IMR-90 (cell line): ENCODE measurements around the gene PES1. TPM values are rescaled to one million over a fixed set of nuclear protein-coding genes. Genes with fewer than 3 reads are reported as not detected.

Experiments used
- ATAC-seq: fragments of 200-7000 bp; cut with Tn5 transposase; 2 replicates; pipeline ENCODE4 v1.9.1; 2020; ENCODE audit warnings: low read depth, mild to moderate bottlenecking, moderate library complexity
- BruUV-seq: library from RNA; stranded (reverse); fragments of 400-500 nt; replicated peaks from 2 replicates; lab custom pipeline; 2021; lab: Mats Ljungman, UMichigan
- CTCF ChIA-PET: fragments of 300-600 bp; formaldehyde crosslinking; extraction: SDS; loops from one replicate; lab custom pipeline; 2021; ENCODE audit warnings: antibody characterized with exemption; lab: Yijun Ruan, JAX
- POLR2A ChIA-PET: fragments of 300-600 bp; sonication (Branson Sonifier 250); formaldehyde crosslinking; loops from one replicate; lab custom pipeline; 2022; ENCODE audit warnings: antibody characterized with exemption; ENCODE audit not compliant: unreplicated experiment; lab: Charles Lee
- DNase-seq: peaks from one replicate; pipeline ENCODE4 v3.0.0; 2013
- H2AFZ ChIP-seq: replicated peaks from 2 replicates; pipeline ENCODE3; 2013; ENCODE audit warnings: low read length, mild to moderate bottlenecking; ENCODE audit not compliant: poor library complexity
- H2AK5ac ChIP-seq: 2 replicates; pipeline ENCODE4 v1.6.1; 2013; ENCODE audit warnings: low read depth, low read length, inconsistent platforms
- H2AK9ac ChIP-seq: replicated peaks from 2 replicates; pipeline ENCODE3; 2013; ENCODE audit warnings: mild to moderate bottlenecking, low read depth, low read length, moderate library complexity; ENCODE audit not compliant: poor library complexity
- H2BK120ac ChIP-seq: 2 replicates; pipeline ENCODE4 v1.6.1; 2013; ENCODE audit warnings: low read depth, low read length, inconsistent platforms
- H2BK15ac ChIP-seq: 3 replicates; pipeline ENCODE4 v1.6.1; 2013; ENCODE audit warnings: low read depth, low read length, inconsistent platforms
- H2BK20ac ChIP-seq: 2 replicates; pipeline ENCODE4 v1.6.1; 2013; ENCODE audit warnings: low read depth, mild to moderate bottlenecking, inconsistent platforms, low read length, moderate library complexity
- H2BK5ac ChIP-seq: 2 replicates; pipeline ENCODE4 v1.6.1; 2013; ENCODE audit warnings: mild to moderate bottlenecking, low read depth, low read length, inconsistent platforms; ENCODE audit not compliant: poor library complexity, severe bottlenecking
- H3K14ac ChIP-seq: replicated peaks from 2 replicates; pipeline ENCODE4 v1.6.1; 2013; ENCODE audit warnings: low read depth, low read length, inconsistent platforms
- H3K18ac ChIP-seq: 2 replicates; pipeline ENCODE4 v1.6.1; 2013; ENCODE audit warnings: low read depth, low read length, control low read depth
- H3K23ac ChIP-seq: 2 replicates; pipeline ENCODE4 v1.6.1; 2013; ENCODE audit warnings: low read depth, low read length, inconsistent platforms
- H3K27ac ChIP-seq: 2 replicates; pipeline ENCODE4 v1.5.1; 2013; ENCODE audit warnings: mild to moderate bottlenecking, control low read depth, low read length; ENCODE audit not compliant: insufficient read depth
- H3K27me3 ChIP-seq: 2 replicates; pipeline ENCODE4 v1.6.1; 2013; ENCODE audit warnings: low read length; ENCODE audit not compliant: control insufficient read depth, insufficient read depth
- H3K36me3 ChIP-seq: 2 replicates; pipeline ENCODE4 v1.6.1; 2013; ENCODE audit warnings: low read length, mixed read lengths; ENCODE audit not compliant: control insufficient read depth, insufficient read depth
- H3K4ac ChIP-seq: 2 replicates; pipeline ENCODE4 v1.6.1; 2013; ENCODE audit warnings: low read depth, low read length, inconsistent platforms
- H3K4me1 ChIP-seq: 2 replicates; pipeline ENCODE4 v1.6.1; 2013; ENCODE audit warnings: low read length, mixed read lengths; ENCODE audit not compliant: control insufficient read depth, insufficient read depth
- H3K4me2 ChIP-seq: 2 replicates; pipeline ENCODE4 v1.6.1; 2013; ENCODE audit warnings: low read depth, mild to moderate bottlenecking, control low read depth, low read length, moderate library complexity
- H3K4me3 ChIP-seq: 2 replicates; pipeline ENCODE4 v1.5.1; 2013; ENCODE audit warnings: low read depth, mild to moderate bottlenecking, control low read depth, low read length, moderate library complexity; ENCODE audit not compliant: insufficient read depth
- H3K56ac ChIP-seq: 2 replicates; pipeline ENCODE4 v1.6.1; 2013; ENCODE audit warnings: low read length, inconsistent platforms; ENCODE audit not compliant: insufficient read depth; ENCODE audit errors: extremely low read depth
- H3K79me1 ChIP-seq, 2 experiments: 2 replicates each; pipeline ENCODE4 v1.6.1; 2013; ENCODE audit warnings: low read length in 2 of 2, inconsistent platforms in 1 of 2, low read depth in 1 of 2
- H3K9ac ChIP-seq: 2 replicates; pipeline ENCODE4 v1.6.1; 2013; ENCODE audit warnings: low read depth, low read length, control low read depth
- H3K9me1 ChIP-seq: 2 replicates; pipeline ENCODE4 v1.6.1; 2013; ENCODE audit warnings: low read length, inconsistent platforms; ENCODE audit not compliant: insufficient read depth
- H3K9me3 ChIP-seq: 2 replicates; pipeline ENCODE4 v1.6.1; 2013; ENCODE audit warnings: low read length; ENCODE audit not compliant: control insufficient read depth, insufficient read depth
- H4K20me1 ChIP-seq: 2 replicates; pipeline ENCODE4 v1.6.1; 2013; ENCODE audit warnings: low read length, inconsistent platforms; ENCODE audit not compliant: insufficient read depth
- H4K5ac ChIP-seq: 2 replicates; pipeline ENCODE4 v1.6.1; 2013; ENCODE audit warnings: mild to moderate bottlenecking, low read depth, low read length, control low read depth
- H4K8ac ChIP-seq, 2 experiments: 2 replicates each; pipeline ENCODE4 v1.6.1; 2013; ENCODE audit warnings: low read depth in 2 of 2, low read length in 2 of 2, control low read depth in 1 of 2, inconsistent platforms in 1 of 2
- H4K91ac ChIP-seq: 2 replicates; pipeline ENCODE4 v1.6.1; 2013; ENCODE audit warnings: low read depth, low read length, inconsistent platforms; ENCODE audit not compliant: insufficient read depth
- MAZ ChIP-seq: IDR thresholded peaks from 2 replicates; pipeline ENCODE4 v1.6.1; 2012; ENCODE audit warnings: low read depth, mild to moderate bottlenecking, low read length, improper control_type of control experiment, moderate library complexity, borderline replicate concordance
- RFX5 ChIP-seq: IDR thresholded peaks from 2 replicates; pipeline ENCODE4 v1.8.0; 2012; ENCODE audit warnings: low read depth, mild to moderate bottlenecking, low read length, moderate library complexity
- WGBS, 2 experiments: methylation state at CpG; one replicate each; pipeline versions ENCODE4 v1.1.5 to v1.1.7; 2013; ENCODE audit warnings: missing lambda C conversion rate in 2 of 2; ENCODE audit not compliant: insufficient read length in 1 of 2; ENCODE audit errors: extremely low coverage in 2 of 2; 5-methylcytosine and 5-hydroxymethylcytosine counted together
- dilution Hi-C: fragments of 300-500 bp; cut with HindIII; formaldehyde crosslinking; loops from one replicate; pipeline ENCODE4 v1.14.3; 2018; ENCODE audit warnings: low sequenced_read_pairs; ENCODE audit not compliant: unreplicated experiment
- in situ Hi-C: fragments of 300-500 bp; cut with MboI; formaldehyde crosslinking; loops from 3 replicates; pipeline ENCODE4 v1.14.3; 2019; ENCODE audit warnings: low sequenced_read_pairs, inconsistent platforms, mixed read lengths
- intact Hi-C: fragments of 100-400 bp; cut with micrococcal nuclease; formaldehyde crosslinking; loops from 2 replicates; pipeline ENCODE4 v1.10.0; 2022
- polyA plus RNA-seq, 3 experiments: library from polyadenylated mRNA; depleted of rRNA; stranded (reverse); fragments of >200 nt; gene quantifications; 2 replicates each; pipeline ENCODE4 v1.2.3, GENCODE V29; 2012; ENCODE audit warnings: low replicate concordance in 1 of 3
- total RNA-seq: library from RNA; depleted of rRNA; stranded (reverse); fragments of >200 nt; gene quantifications from 2 replicates; pipeline ENCODE4 v1.2.3, GENCODE V29; 2012

The PES1 gene
- total and polyA plus RNA-seq, 2 of the 4 experiments (the other 2 are of a cell fraction) = 120 to 142 TPM

DNA sequence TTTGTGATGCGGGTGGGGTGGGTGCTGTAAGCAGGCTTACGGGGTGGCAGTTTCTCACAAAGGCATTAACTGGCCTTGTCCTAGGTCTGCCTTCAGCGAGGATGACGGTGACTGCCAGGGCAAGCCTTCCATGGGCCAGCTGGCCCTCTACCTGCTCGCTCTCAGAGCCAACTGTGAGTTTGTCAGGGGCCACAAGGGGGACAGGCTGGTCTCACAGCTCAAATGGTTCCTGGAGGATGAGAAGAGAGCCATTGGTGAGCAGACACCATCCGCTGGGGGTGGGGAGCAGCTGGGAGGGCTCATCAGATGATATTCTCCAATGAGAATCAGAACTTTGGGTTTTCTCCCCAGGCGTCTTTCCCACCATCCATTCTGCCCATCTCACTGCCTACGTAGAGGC is 21.1 kb upstream of the PES1 start:
- Histone ChIP-seq H3K18ac (no peak overlapping the region), H2BK20ac (no peak overlapping the region), H2BK120ac (no peak overlapping the region), H3K9me1 (peaks cover 8% of the 10 kb centered on the region), H3K36me3 (no peaks in the 10 kb centered on the region), H3K9ac (no peak overlapping the region), H4K5ac (no peak overlapping the region), H3K14ac (no peak overlapping the region), H2BK15ac (no peak overlapping the region), H4K20me1 (no peaks in the 10 kb centered on the region), H2AFZ (no peak overlapping the region), H4K91ac (no peak overlapping the region), H3K4me1 (peaks cover 6% of the 10 kb centered on the region; the same call in 1 of the 2 replicates), H3K27ac (no peak overlapping the region), H4K8ac (no peak overlapping the region), H3K79me1 (no peaks in the 10 kb centered on the region), H2AK5ac (no peak overlapping the region), H3K9me3 (no peaks in the 10 kb centered on the region), H2AK9ac (no peak overlapping the region), H3K23ac (no peak overlapping the region), H3K4me2 (no peak overlapping the region), H3K4ac (no peak overlapping the region), H2BK5ac (no peak overlapping the region), H3K27me3 (no peaks in the 10 kb centered on the region), H3K56ac (no peak overlapping the region), H3K4me3 (no peak overlapping the region)
- TF ChIP-seq MAZ = no peak
- TF ChIP-seq RFX5 = no peak
- intact Hi-C loops (no loop called here), dilution Hi-C loops (no loop called here), in situ Hi-C loops (loop anchor here (10.0 kb wide), 1 partner anchor 292 kb away; no protein-coding TSS in a partner anchor)
- ATAC-seq = no peak
- DNase-seq = no peak
- POLR2A ChIA-PET = no interaction called here
- WGBS, 2 experiments = 50% methylated on average over 2 of the region's 8 CpGs; no CpG with 5 or more reads in 1 of the 2 experiments
- BruUV-seq = no TSS peak
- CTCF ChIA-PET = interaction anchor here (0.5 to 0.7 kb wide), 2 partner anchors 7 to 16 kb away, joined by 4 to 5 read pairs; no protein-coding TSS in a partner anchor
